ENCODE data around the gene ZSWIM4.
"Not testable (repeated sequence)": the region's sequence is repeated elsewhere in the genome, so short reads cannot be mapped to it uniquely, and the experiment has no call there.

ZSWIM4 gene

GRCh38 chr19:13848798-13849676, 53.8 kb downstream of the ZSWIM4 start:
- DNase-seq (ENCODE audit: low read depth): no peak
- H3K4me3 ChIP-seq (ENCODE audit: low read length): no peak overlapping the region
- no peak for TF ChIP-seq CTCF (conservative IDR thresholded peaks at IDR 0.05; ENCODE audit: low read depth, low read length)

- no peak for TF ChIP-seq CTCF (conservative IDR thresholded peaks at IDR 0.05; ENCODE audit: low read depth, low read length)
- DNase-seq (ENCODE audit: low read depth): no peak
- no peak overlapping the region for H3K4me3 ChIP-seq (ENCODE audit: low read length)
These were observed 55.0 kb downstream of the ZSWIM4 start for GRCh38 chr19:13849991-13850909.

- peak; percentile 93 for DNase-seq (ENCODE audit: low read depth)
- no peak overlapping the region for H3K4me3 ChIP-seq (ENCODE audit: low read length)
- TF ChIP-seq CTCF (conservative IDR thresholded peaks at IDR 0.05; ENCODE audit: low read depth, low read length): no peak
These were observed 55.9 kb downstream of the ZSWIM4 start for GRCh38 chr19:13850910-13851733.

GRCh38 chr19:13851734-13852114, 56.5 kb downstream of the ZSWIM4 start:
- not testable (repeated sequence) for H3K4me3 ChIP-seq (ENCODE audit: low read length); DNase-seq (ENCODE audit: low read depth)

GRCh38 chr19:13852171-13852707, 57.0 kb downstream of the ZSWIM4 start:
- DNase-seq (ENCODE audit: low read depth); H3K4me3 ChIP-seq (ENCODE audit: low read length): not testable (repeated sequence)

GRCh38 chr19:13856497-13856896, 61.3 kb downstream of the ZSWIM4 start:
- H3K4me3 ChIP-seq (ENCODE audit: low read length): no peak overlapping the region
- no peak for TF ChIP-seq CTCF (conservative IDR thresholded peaks at IDR 0.05; ENCODE audit: low read depth, low read length)
- no peak for DNase-seq (ENCODE audit: low read depth)

GRCh38 chr19:13859361-13859880, 64.2 kb downstream of the ZSWIM4 start:
- H3K4me3 ChIP-seq (ENCODE audit: low read length): no peak overlapping the region
- peak; percentile 18 for TF ChIP-seq CTCF (conservative IDR thresholded peaks at IDR 0.05; ENCODE audit: low read depth, low read length)
- no peak for DNase-seq (ENCODE audit: low read depth)
